Activated CD8-positive, alpha-beta memory T cell treated with anti-CD3 and anti-CD28 coated beads, Interleukin-2, amount 50 U/mL, for 24 hours (primary cell): ENCODE measurements around the gene GPR83.
"Not testable (repeated sequence)": the region's sequence is repeated elsewhere in the genome, so short reads cannot be mapped to it uniquely, and the experiment has no call there.

Experiments used
- DNase-seq: peaks from one replicate; pipeline ENCODE4 v3.0.0-alpha.2; 2020; ENCODE audit errors: extremely low read depth

The GPR83 gene

GRCh38 chr11:94370576-94370975, 30.6 kb downstream of the GPR83 start:
- not testable (repeated sequence) for DNase-seq

GRCh38 chr11:94350850-94351563, 50.2 kb downstream of the GPR83 start:
- DNase-seq: not testable (repeated sequence)

DNA sequence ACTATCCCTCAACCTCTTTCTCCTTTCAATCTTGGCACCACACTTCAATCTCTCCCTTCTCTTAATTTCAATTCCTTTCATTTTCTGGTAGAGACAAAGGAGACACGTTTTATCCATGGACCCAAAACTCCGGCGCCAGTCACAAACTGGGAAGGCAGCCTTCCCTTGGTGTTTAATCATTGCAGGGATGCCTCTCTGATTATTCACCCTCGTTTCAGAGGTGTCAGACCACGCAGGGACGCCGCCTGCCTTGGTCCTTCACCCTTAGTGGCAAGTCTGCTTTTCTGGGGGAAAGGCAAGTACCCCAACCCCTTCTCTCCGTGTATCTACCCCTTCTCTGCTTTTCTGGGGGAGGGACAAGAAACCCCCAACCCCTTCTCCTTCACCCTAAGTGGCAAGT, 54.9 kb downstream of the GPR83 start:
- DNase-seq: not testable (repeated sequence)

DNA sequence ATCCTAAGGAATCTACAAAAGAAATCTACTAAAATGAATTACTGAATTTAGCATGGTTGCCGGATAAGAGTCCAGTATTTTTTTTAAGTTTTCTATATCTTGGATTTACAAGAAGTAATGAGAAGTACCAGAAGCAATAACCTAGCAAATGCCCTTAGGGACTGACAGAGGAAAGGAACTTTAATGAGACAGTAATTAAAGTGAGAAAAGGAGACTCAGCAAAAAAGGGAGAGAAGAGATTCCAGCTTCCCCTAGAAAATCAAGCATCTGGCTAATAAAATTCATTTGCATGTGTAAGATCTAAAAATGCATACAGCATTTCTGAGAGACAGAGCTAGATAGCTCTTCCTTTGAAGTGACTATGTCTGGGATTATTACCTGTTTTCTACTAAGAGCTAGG, 57.7 kb downstream of the GPR83 start:
- DNase-seq: no peak

- no peak for DNase-seq
Observed at GRCh38 chr11:94342250-94342649, 59.0 kb downstream of the GPR83 start.

DNA sequence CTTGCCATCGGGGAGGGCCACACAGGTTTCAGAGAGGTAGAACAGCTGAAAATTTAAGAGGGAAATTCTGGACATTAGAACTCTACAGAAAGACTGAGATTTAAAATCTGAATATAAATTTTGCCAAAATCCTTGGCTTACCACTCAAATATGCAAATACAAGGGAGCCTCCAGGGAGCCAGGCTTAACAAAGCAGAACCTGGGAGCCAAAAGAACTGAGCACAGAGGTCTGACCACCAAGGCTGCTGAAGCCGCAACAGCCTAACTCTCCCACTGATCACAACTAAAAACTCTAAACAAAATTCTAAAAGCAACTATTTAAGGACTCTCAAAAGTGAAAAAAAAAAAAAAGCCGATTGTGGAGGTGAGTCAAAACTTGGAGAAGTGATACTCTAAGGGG, 62.6 kb downstream of the GPR83 start:
- DNase-seq: no peak

DNA sequence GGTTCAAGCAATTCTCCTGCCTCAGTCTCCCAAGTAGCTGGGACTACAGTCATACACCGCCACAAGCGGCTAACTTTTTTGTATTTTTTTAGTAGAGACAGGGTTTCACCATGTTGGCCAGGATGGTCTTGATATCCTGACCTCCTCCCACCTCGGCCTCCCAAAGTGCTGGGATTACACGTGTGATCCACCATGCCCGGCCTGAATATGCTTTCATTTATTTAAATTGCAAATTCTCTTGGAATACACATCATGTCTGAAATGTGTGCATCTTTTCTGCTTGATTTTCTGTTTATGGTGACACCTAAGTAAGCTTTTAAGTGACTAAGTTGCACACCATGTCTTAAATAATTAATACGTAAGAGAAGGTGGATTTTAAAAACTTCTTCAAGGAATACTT, 65.2 kb downstream of the GPR83 start:
- no peak for DNase-seq

DNA sequence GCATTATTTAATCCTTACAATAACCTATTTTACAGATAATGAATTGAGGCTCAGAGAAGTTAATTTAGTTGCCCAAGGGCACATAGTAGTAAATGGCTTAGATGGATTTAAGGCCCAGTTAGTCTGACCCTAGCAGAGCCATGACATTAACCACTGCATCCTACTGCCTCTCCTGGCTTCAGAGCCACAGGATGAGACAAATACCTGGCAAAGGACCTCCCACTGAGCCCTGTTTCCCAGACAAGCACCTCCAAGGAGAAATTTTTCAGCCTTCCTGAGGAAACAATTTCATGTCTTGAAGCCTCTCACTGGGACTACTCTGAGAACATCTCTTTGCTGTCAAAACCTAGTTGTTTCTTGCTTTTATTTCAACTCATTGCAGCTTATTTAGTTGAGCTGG, 68.4 kb downstream of the GPR83 start:
- DNase-seq: no peak

- DNase-seq: no peak
Observed at GRCh38 chr11:94330789-94331188, 70.4 kb downstream of the GPR83 start.

GRCh38 chr11:94329501-94329900, 71.7 kb downstream of the GPR83 start:
- DNase-seq: no peak

- no peak for DNase-seq
Observed at GRCh38 chr11:94328587-94329080, 72.6 kb downstream of the GPR83 start.
